H1 (cell line): ENCODE data around the gene RAD51C. TPM values are rescaled to one million over a fixed set of nuclear protein-coding genes. Genes with fewer than 3 reads are reported as not detected.

Experiments used
- BACH1 ChIP-seq: IDR thresholded peaks from 2 replicates; pipeline ENCODE4 v1.6.1; 2012; ENCODE audit warnings: low read length, improper control_type of control experiment
- KDM1A ChIP-seq: fragments of 200-600, 300-600 bp; sonication (generic); IDR thresholded peaks from 2 replicates; pipeline ENCODE4 v1.7.1; 2016; ENCODE audit warnings: mild to moderate bottlenecking, low read length, borderline replicate concordance
- NRF1 ChIP-seq: IDR thresholded peaks from 2 replicates; pipeline ENCODE4 v1.6.1; 2011; ENCODE audit warnings: mild to moderate bottlenecking, low read depth, low read length, improper control_type of control experiment
- RAD21 ChIP-seq, 2 experiments: IDR thresholded peaks in 1 of 2; conservative IDR thresholded peaks in 1 of 2; 2 replicates each; pipeline ENCODE4 v1.6.1; 2011; ENCODE audit warnings: low read depth in 2 of 2, low read length in 2 of 2, improper control_type of control experiment in 1 of 2, inconsistent platforms in 1 of 2, mild to moderate bottlenecking in 1 of 2, moderate library complexity in 1 of 2
- SAP30 ChIP-seq: fragments of 300-600 bp; sonication (generic); IDR thresholded peaks from 2 replicates; pipeline ENCODE4 v1.7.1; 2012; ENCODE audit warnings: low read length, moderate library complexity, mild to moderate bottlenecking, inconsistent platforms; ENCODE audit not compliant: insufficient read depth, insufficient replicate concordance
- USF2 ChIP-seq: IDR thresholded peaks from 2 replicates; pipeline ENCODE4 v1.6.1; 2011; ENCODE audit warnings: low read length, improper control_type of control experiment
- polyA plus RNA-seq, 7 experiments: library from polyadenylated mRNA; depleted of rRNA in 3 of 7; stranded (reverse) in 5 of 7; unstranded in 2 of 7; fragments of >200 nt in 5 of 7; fragments of 200-250 nt in 2 of 7; gene quantifications; 1 replicate in 5 of 7; 2 replicates in 1 of 7; 4 replicates in 1 of 7; pipeline versions ENCODE4 v1.2.1 to v1.2.3, GENCODE V29; 2011 to 2013; ENCODE audit warnings: missing spikeins in 2 of 7, mixed read lengths in 2 of 7
- total RNA-seq: library from RNA; stranded (reverse); fragmentation: NEBNext Ultra II Directional; extraction: Animal tissue kit (Norgen Biotek cat#: 25700); gene quantifications from 2 replicates; pipeline ENCODE4 v1.2.1, GENCODE V29; 2021

The RAD51C gene
- total and polyA plus RNA-seq, 2 of the 8 experiments (the other 6 are each of a cell fraction or from before 2014, with no cell fraction given): 10.4 to 21.7 TPM

- no peak for TF ChIP-seq USF2
- TF ChIP-seq RAD21 (IDR thresholded peaks at IDR 0.05 in 1 of 2, conservative IDR thresholded peaks at IDR 0.05 in 1 of 2; ENCODE audit: low read depth in 2 of 2, low read length in 2 of 2): no peak
- no peak for TF ChIP-seq BACH1
- TF ChIP-seq KDM1A: no peak
- TF ChIP-seq SAP30: no peak
- no peak for TF ChIP-seq NRF1
Observed at GRCh38 chr17:58763263-58763662, 70.9 kb downstream of the RAD51C start (continued).
